Neuron (in vitro differentiated cells): ENCODE measurements around the gene MYL7.

Experiments
- H2AFZ ChIP-seq: one replicate; pipeline ENCODE4 v1.6.1; 2013; ENCODE audit warnings: low read depth, mild to moderate bottlenecking, inconsistent platforms, low read length, moderate library complexity
- H3K27me3 ChIP-seq: one replicate; pipeline ENCODE4 v1.6.1; 2013; ENCODE audit warnings: low read length; ENCODE audit not compliant: insufficient read depth
- H3K36me3 ChIP-seq: one replicate; pipeline ENCODE4 v1.6.1; 2013; ENCODE audit warnings: low read length; ENCODE audit not compliant: insufficient read depth
- H3K4me1 ChIP-seq: one replicate; pipeline ENCODE4 v1.6.1; 2013; ENCODE audit warnings: low read length; ENCODE audit not compliant: insufficient read depth
- H3K4me3 ChIP-seq: 2 replicates; pipeline ENCODE4 v1.5.1; 2013; ENCODE audit warnings: mild to moderate bottlenecking, low read length, moderate library complexity
- H3K9me3 ChIP-seq: one replicate; pipeline ENCODE4 v1.6.1; 2013; ENCODE audit warnings: low read length

Gene MYL7

GRCh38 chr7:44097064-44097932 lies 43.8 kb downstream of the MYL7 start:
- H2AFZ ChIP-seq = no peak overlapping the region
- H3K9me3 ChIP-seq = no peaks in the 10 kb centered on the region
- H3K27me3 ChIP-seq = no peaks in the 10 kb centered on the region
- no peak overlapping the region for H3K4me3 ChIP-seq
- H3K4me1 ChIP-seq = peaks cover 9% of the 10 kb centered on the region
- H3K36me3 ChIP-seq = no peaks in the 10 kb centered on the region

DNA sequence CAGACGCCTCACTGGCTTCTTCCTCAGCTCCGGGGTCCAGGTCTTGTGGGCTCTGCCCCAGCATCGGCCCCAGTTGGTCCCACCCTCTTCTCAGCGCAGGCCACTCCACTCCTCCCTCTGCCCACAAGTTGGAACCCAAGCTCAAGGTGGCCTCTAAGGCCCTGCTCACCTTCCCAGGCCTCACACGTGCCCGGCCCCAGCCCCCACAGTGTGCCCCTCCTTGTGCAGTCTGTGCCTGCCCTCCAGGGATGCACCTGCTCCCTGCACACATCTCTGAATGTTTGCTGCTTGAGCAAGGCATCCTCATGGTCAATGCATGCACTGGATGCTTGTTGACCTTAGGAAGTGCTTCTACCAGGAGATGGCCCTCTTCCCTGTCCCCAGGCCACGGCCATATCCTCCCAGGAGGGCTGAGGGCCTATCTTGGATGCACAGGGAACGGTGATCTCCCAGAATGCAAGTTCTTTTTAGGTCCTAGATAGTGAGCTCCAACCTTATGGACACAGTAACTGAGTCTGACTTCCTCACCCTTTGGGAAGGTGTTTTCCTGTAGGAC lies 44.7 kb downstream of the MYL7 start:
- no peaks in the 10 kb centered on the region for H3K36me3 ChIP-seq
- H3K9me3 ChIP-seq = no peaks in the 10 kb centered on the region
- no peak overlapping the region for H2AFZ ChIP-seq
- H3K27me3 ChIP-seq = no peaks in the 10 kb centered on the region
- peaks cover 9% of the 10 kb centered on the region for H3K4me1 ChIP-seq
- no peak overlapping the region for H3K4me3 ChIP-seq

- Histone ChIP-seq H2AFZ (no peak overlapping the region), H3K27me3 (no peaks in the 10 kb centered on the region), H3K36me3 (no peaks in the 10 kb centered on the region)
These were observed 45.4 kb downstream of the MYL7 start for GRCh38 chr7:44095781-44096180.

DNA sequence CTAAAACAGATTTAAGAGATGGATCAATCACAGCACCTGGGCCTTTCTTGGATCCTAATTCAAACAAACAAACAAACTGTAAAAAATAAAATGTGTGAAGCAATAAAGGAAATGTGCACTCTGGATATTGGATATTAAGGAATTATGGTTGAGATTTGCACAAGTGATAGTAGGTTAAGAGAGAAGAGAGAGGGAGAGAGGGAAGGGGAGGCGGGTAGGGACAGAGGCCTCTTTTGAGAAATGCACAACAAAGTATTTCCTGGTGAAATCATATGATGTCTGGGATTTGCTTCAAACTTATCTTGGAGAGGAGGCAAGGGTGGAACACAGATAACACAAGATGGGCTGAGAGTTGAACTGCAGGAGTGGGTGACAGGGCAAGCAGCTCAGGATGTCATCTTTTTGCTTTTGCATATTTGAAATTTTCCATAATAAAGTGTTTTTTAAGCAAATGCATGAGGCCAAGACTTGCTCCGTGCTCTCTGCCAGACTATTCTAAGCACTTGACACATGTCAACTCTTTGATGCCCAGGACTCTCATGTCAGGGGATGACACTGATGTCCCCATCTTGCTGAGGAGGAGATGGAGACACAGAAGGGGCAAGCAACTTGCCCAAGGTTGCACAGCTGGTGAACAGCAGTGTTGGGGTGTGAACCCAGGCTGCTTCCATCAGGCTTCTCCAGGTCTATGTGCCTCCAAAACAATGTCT lies 46.1 kb downstream of the MYL7 start:
- Histone ChIP-seq H3K9me3 (no peaks in the 10 kb centered on the region), H3K27me3 (no peaks in the 10 kb centered on the region), H3K4me1 (peaks cover 5% of the 10 kb centered on the region), H2AFZ (no peak overlapping the region), H3K4me3 (no peak overlapping the region), H3K36me3 (no peaks in the 10 kb centered on the region)

More at GRCh38 chr7:44095781-44096180, 45.4 kb downstream of the MYL7 start:
- Histone ChIP-seq H3K4me1 (peaks cover 8% of the 10 kb centered on the region), H3K9me3 (no peaks in the 10 kb centered on the region), H3K4me3 (no peak overlapping the region)

DNA sequence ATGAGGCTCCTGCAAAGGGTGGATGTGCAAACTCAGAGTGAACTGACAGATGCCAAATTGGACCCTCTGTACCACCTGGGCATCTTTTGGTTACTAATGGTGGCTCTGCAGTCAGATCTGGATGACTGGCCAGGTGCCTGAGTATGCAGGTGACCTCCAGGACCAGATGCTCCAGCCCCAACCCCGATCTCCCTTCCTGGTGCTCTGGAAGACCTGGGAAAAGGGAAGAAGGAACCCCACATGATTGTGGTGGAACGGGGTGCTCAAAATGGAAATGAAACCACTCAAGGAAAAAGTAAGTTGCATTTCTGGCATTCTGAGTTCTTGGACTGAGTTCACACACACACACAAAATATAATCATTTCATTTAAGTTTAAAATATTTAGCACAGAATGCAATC lies 46.8 kb downstream of the MYL7 start:
- Histone ChIP-seq H3K9me3 (no peaks in the 10 kb centered on the region), H3K4me3 (no peak overlapping the region), H3K36me3 (no peaks in the 10 kb centered on the region), H3K4me1 (no peaks in the 10 kb centered on the region), H3K27me3 (no peaks in the 10 kb centered on the region), H2AFZ (no peak overlapping the region)

DNA sequence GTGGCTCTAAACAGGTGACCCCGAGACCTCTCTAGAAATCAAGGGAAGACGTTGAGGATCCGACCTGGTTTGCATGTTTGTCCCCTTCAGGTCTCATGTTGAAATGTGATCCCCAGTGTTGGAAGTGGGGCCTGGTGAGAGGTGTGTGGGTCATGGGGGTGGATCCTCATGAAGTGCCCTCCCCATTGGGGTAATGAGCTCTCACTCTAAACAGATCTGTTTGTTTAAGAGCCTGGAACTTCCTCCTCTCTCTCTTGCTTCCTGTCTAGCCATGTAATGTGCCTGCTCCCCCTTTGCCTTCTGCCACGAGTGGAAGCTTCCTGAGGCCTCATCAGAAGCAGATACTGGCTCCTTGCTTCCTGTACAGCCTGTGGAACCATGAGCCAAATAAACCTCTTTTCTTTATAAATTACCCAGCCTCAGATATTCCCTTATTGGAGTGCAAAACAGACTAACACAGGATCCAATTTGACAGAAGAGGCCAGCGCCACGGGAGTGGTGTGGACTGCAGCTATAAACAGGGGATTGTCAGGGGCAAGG lies 48.0 kb downstream of the MYL7 start:
- no peaks in the 10 kb centered on the region for H3K27me3 ChIP-seq
- no peaks in the 10 kb centered on the region for H3K9me3 ChIP-seq
- no peak overlapping the region for H3K4me3 ChIP-seq
- no peak overlapping the region for H2AFZ ChIP-seq
- no peaks in the 10 kb centered on the region for H3K4me1 ChIP-seq
- no peaks in the 10 kb centered on the region for H3K36me3 ChIP-seq
